Retinal pigment epithelial cell (primary cell): ENCODE results near the gene DNAJC18.
"Not testable (repeated sequence)": the region's sequence is repeated elsewhere in the genome, so short reads cannot be mapped to it uniquely, and the experiment has no call there.

Experiments
- DNase-seq: peaks from one replicate; pipeline ENCODE4 v3.0.0-alpha.2; 2010; ENCODE audit warnings: low read depth
- H3K4me3 ChIP-seq: 2 replicates; pipeline ENCODE4 v1.5.1; 2011; ENCODE audit warnings: mild to moderate bottlenecking, low read length, control low read depth, moderate library complexity
- CTCF ChIP-seq: conservative IDR thresholded peaks from 2 replicates; pipeline ENCODE4 v1.5.1; 2011; ENCODE audit warnings: low read depth, low read length, control low read depth, inconsistent platforms

Gene DNAJC18

GRCh38 chr5:139389701-139390638 is 49.4 kb downstream of the DNAJC18 start, which contains the start of gene MZB1:
MZB1 (minus strand) TSS chr5:139389913; CDS start chr5:139389856, 57 bp downstream.
- no peak for DNase-seq
- H3K4me3 ChIP-seq: no peak within 1 kb of the TSS
- TF ChIP-seq CTCF: no peak

- no peak for DNase-seq
Measured at GRCh38 chr5:139388198-139388821, 51.0 kb downstream of the DNAJC18 start.

GRCh38 chr5:139387611-139388197 is 51.6 kb downstream of the DNAJC18 start:
- no peak overlapping the region for H3K4me3 ChIP-seq
- DNase-seq: no peak
- no peak for TF ChIP-seq CTCF

More at GRCh38 chr5:139388198-139388821, 51.0 kb downstream of the DNAJC18 start:
- no peak for TF ChIP-seq CTCF
- H3K4me3 ChIP-seq: no peak overlapping the region

GRCh38 chr5:139386956-139387355 is 52.4 kb downstream of the DNAJC18 start:
- not testable (repeated sequence) for DNase-seq, H3K4me3 ChIP-seq

GRCh38 chr5:139386050-139386438 is 53.3 kb downstream of the DNAJC18 start:
- no peak for TF ChIP-seq CTCF
- no peak overlapping the region for H3K4me3 ChIP-seq
- DNase-seq: no peak

GRCh38 chr5:139385061-139386049 is 54.0 kb downstream of the DNAJC18 start:
- TF ChIP-seq CTCF: no peak
- H3K4me3 ChIP-seq: no peak overlapping the region
- DNase-seq: no peak
